RCC 7860 (cell line): Measurements from ENCODE around the gene ZNF532.
A peak's percentile ranks its signal among the peaks of the same experiment; 100 is the strongest.

Source experiments
- DNase-seq: peaks from one replicate; pipeline ENCODE4 v3.0.0-alpha.2; 2015; ENCODE audit warnings: low spot score
- FAIRE-seq: peaks from 2 replicates; lab custom pipeline; 2012; peaks lifted over from hg19 to GRCh38; lab: Jason Lieb, UNC

The ZNF532 gene

DNA sequence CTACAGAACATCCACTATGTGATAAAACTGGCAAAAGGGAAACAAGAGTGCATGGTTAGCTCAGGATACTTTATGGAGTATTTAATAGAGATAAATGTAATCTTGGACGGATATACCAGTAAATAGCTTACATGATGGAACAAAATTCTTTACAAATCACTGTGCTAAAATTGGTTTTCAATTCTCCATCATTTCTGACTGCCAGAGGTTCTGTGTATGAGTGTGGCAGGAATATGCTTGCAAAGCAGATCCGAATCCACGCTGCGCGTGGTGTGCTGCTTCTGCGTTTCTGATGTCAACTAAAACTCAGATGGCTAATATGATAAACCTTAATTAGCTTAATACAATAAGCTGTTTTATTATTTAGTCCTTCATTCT, 2.1 kb downstream of the ZNF532 start:
- FAIRE-seq (no peak), DNase-seq (no peak)

DNA sequence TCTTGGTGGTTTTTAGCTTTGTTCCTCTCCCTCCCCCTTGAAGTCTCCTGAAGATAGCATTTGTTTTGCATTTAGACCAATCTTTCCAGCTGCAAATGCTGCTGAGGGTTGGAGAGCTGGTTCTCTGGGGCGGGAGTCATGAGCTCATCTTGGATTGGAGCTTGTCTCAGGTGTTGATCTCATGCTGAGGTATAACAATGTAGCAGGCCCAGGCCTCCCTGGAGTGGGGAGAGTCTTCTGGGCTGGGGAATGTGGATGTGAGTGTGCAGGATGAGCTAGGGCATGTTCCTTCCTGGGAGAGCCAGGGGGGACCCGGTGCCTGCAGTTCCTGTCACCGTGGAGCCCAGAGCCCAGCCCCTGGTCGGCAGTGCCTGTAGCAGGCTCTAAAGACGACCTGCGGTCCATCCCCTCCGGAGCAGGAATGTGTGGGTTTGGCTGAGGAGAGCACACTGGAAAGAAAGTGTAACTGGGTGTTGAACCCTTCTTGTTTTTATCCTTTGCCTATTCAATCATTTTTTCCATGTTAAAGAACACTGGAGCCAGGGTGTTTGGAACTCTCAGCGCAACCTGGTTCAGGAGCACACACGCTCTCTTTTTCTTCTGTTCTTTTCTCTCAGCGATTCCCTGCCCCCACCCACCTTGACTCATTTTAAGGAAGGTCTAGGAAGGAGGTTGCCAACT, 2.7 kb downstream of the ZNF532 start:
- FAIRE-seq (no peak), DNase-seq (no peak)

DNA sequence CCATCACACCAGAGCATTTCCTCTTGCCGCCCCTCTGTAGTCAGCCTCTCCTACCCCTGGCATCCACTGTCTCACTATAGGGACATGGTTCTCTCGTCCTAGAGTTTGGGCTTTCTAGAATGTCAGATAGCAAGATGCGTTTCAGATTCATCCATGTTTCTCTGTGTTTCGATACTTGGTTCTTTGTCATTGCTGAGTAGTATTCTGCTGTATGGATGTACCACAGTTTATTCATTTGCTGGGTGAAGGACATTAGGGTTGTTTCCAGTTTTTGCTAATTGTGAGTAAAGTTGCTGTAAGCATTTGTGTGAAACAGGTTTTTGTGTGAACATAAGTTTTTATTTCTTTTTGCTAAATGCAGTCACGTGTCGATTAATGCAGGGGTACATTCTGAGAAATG, 3.8 kb downstream of the ZNF532 start:
- DNase-seq (no peak), FAIRE-seq (no peak)

GRCh38 chr18:58870130-58870529, 5.5 kb downstream of the ZNF532 start:
- DNase-seq (no peak), FAIRE-seq (no peak)

DNA sequence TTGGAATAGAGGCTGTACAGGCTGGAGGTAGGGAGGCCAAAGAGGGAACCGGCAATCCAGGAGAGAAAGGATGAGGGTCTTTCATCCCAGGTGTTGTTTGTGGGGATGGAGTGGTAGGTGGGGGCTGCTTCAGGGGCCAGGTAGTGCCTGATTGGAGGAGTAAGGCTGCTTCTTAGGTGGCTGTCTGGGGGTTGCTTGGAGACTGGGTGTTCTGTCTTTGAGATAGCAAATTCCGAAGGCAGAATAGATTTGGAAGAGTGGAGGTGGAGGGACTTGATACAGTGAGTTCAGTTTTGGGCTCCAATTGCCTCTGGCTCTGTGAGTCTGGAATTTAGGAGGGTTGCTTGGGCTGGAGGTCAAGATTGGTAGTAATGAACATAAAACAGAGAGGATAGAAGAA, 5.9 kb downstream of the ZNF532 start:
- DNase-seq (no peak), FAIRE-seq (no peak)

GRCh38 chr18:58871514-58872420, 7.1 kb downstream of the ZNF532 start:
- DNase-seq = no peak
- FAIRE-seq = no peak

GRCh38 chr18:58878640-58879039, 14.0 kb downstream of the ZNF532 start:
- no peak for FAIRE-seq

GRCh38 chr18:58881477-58881876, 16.8 kb downstream of the ZNF532 start:
- no peak for DNase-seq
- FAIRE-seq = no peak

More at GRCh38 chr18:58878640-58879039, 14.0 kb downstream of the ZNF532 start:
- DNase-seq = no peak

DNA sequence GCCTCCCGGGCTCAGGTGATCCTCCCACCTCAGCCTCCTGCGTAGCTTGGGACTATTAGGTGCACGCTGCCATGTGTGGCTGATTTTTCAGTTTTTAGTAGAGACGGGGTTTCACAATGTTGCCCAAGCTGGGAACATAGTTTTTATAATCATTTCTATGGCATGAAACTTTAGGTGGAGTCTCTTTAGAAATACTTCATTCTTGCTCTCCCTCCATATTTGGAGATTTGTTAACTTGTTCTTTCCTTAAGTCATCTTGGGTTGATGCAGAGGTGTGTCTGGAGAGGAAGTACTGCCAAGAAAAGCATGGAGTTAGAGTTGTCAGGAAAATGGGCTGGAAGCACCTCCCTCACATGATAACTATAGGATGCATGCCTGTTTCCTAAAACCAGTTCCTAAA, 17.4 kb downstream of the ZNF532 start:
- DNase-seq (no peak), FAIRE-seq (no peak)

- no peak for FAIRE-seq
- DNase-seq = no peak
Measured at GRCh38 chr18:58882686-58883085, 18.0 kb downstream of the ZNF532 start.

GRCh38 chr18:58884680-58885079, 20.0 kb downstream of the ZNF532 start:
- DNase-seq = no peak
- no peak for FAIRE-seq

DNA sequence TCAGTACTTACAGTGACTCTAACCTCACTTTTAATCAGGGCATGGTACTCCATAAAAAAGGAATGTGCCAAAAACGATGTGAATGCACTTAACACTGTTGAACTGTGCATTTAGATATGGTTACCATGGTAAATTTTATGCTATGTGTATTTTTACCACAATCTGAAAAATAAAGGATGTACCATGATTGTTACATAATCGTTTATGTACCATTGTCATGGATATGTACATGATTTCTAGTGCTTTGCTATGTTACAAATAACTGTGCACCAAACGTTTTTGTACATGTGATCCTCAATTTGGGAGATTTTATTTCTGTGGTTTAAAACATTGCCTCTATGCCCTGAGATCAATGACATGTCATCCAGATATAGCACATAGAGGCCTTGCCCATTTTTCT, 21.8 kb downstream of the ZNF532 start:
- DNase-seq (no peak), FAIRE-seq (no peak)

GRCh38 chr18:58886864-58887612, 22.4 kb downstream of the ZNF532 start:
- DNase-seq (no peak), FAIRE-seq (no peak)

- DNase-seq = peak; percentile 88
- FAIRE-seq = peak; percentile 91
Measured at GRCh38 chr18:58887613-58887963, 22.9 kb downstream of the ZNF532 start.

DNA sequence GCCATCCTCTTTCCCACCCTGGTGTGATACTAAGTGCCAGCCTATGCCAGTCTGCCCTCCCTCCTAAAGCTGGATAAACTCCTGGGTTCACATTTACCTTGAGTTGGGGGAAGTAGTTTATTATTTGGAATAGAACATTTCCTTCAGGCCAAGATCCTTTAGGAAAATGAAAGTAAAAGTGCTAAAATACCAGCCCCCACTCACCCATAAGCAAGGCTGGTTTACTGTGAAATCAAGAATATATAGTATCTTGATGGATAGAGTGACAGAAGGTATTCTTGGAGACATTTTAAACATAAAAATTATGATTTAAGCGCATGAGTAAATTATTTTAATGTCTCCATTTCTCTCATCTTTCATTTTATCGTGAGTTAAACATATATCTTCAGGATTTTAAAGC, 27.1 kb downstream of the ZNF532 start:
- FAIRE-seq (no peak), DNase-seq (no peak)

DNA sequence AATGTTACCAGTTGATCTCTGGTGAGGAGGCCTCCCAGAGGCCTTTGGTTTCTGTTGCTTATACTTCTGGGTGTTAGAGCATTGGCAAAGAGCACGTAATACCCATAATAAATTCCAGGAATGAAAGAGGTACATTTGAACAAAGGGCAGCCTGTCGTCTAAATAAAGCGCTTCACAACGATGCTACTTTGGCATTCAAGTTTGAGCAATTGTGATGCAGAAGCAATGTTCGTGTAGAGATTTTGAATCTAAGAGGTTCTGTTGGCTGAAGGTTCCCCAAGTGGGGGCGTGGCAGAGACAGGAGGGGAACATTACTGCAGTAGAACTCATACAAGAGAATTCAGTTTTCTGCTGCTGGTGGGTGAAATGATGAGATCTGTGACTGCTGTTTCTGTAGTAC, 27.8 kb downstream of the ZNF532 start:
- FAIRE-seq (no peak), DNase-seq (no peak)

DNA sequence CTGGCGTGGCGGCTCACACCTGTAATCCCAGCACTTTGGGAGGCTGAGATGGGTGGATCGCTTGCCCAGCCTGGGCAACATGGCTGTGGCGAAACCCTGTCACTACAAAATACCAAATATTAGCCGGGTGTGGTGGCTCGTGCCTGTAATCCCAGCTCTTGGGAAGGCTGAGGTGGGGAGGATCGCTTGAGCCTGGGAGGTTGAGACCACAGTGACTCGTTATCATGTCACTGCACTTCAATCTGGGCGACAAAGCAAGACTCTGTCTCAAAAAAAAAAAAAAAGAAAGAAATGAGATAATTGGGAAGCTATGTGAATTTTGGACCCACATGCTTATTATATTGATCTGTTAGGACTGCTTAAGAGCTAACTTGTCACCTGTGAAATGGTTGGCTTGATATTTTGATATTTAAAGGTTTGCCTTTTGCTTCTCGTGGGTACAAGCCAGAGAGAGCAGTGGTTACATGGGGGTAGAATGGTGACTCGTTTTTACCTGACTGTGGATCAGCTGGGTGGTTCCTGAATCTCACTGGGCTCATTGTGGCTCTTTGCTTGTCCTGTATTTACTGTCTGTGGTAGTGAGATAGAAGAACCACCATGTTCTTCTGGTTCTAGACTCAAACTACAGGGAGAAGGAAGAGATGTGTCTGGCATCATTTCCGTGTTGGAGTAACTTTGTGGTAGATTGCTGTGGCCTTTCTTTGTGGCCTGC, 28.9 kb downstream of the ZNF532 start:
- no peak for FAIRE-seq

GRCh38 chr18:58894930-58895329, 30.3 kb downstream of the ZNF532 start:
- FAIRE-seq (no peak), DNase-seq (no peak)

More for the DNA sequence above, 28.9 kb downstream of the ZNF532 start:
- DNase-seq = peak; percentile 33

DNA sequence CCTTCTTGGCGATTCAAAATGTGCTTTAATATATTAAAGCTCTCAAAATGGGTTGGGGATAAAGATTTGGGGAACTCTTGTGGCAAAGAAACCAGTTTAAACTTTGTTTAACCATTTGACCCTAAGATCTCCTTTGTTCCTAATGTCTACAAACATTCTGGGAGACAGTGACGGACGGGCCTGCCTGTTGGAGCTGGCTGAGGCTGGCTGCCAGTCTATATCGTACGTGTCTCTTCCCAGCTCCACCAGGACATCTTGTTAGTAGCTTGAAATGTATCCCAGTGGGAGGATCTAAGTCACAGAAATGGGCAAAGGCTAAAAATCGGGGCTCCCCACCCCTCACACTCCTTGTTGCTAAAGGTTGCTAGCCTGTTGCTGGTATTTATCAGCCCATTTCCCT, 30.7 kb downstream of the ZNF532 start:
- no peak for FAIRE-seq
- DNase-seq = no peak

- FAIRE-seq (no peak), DNase-seq (no peak)
Measured at GRCh38 chr18:58896268-58896667, 31.6 kb downstream of the ZNF532 start.
